Measurements from ENCODE around the gene MT1A.

Gene MT1A

GRCh38 chr16:56645311-56645710 lies 6.8 kb downstream of the MT1A start:
- no peak for DNase-seq (ENCODE audit: low read depth)
- H3K4me3 ChIP-seq (ENCODE audit: low read depth, low read length) = no peak overlapping the region
- TF ChIP-seq CTCF (IDR thresholded peaks at IDR 0.05; ENCODE audit: control insufficient read depth, extremely low read depth, insufficient read depth) = no peak

- TF ChIP-seq CTCF (IDR thresholded peaks at IDR 0.05; ENCODE audit: control insufficient read depth, extremely low read depth, insufficient read depth) = no peak
- no peak for DNase-seq (ENCODE audit: low read depth)
- H3K4me3 ChIP-seq (ENCODE audit: low read depth, low read length) = no peak overlapping the region
These were observed 7.4 kb downstream of the MT1A start for GRCh38 chr16:56645838-56646237.

- no peak for DNase-seq (ENCODE audit: low read depth)
- H3K4me3 ChIP-seq (ENCODE audit: low read depth, low read length) = no peak overlapping the region
- no peak for TF ChIP-seq CTCF (IDR thresholded peaks at IDR 0.05; ENCODE audit: control insufficient read depth, extremely low read depth, insufficient read depth)
These were observed 9.4 kb downstream of the MT1A start for GRCh38 chr16:56647641-56648431.

GRCh38 chr16:56649271-56649670 lies 10.8 kb downstream of the MT1A start:
- no peak for TF ChIP-seq CTCF (IDR thresholded peaks at IDR 0.05; ENCODE audit: control insufficient read depth, extremely low read depth, insufficient read depth)
- no peak for DNase-seq (ENCODE audit: low read depth)
- no peak overlapping the region for H3K4me3 ChIP-seq (ENCODE audit: low read depth, low read length)

GRCh38 chr16:56649820-56650219 lies 11.4 kb downstream of the MT1A start:
- no peak for DNase-seq (ENCODE audit: low read depth)
- H3K4me3 ChIP-seq (ENCODE audit: low read depth, low read length) = no peak overlapping the region
- TF ChIP-seq CTCF (IDR thresholded peaks at IDR 0.05; ENCODE audit: control insufficient read depth, extremely low read depth, insufficient read depth) = no peak

- no peak for TF ChIP-seq CTCF (IDR thresholded peaks at IDR 0.05; ENCODE audit: control insufficient read depth, extremely low read depth, insufficient read depth)
- no peak for DNase-seq (ENCODE audit: low read depth)
- H3K4me3 ChIP-seq (ENCODE audit: low read depth, low read length) = no peak within 1 kb of the TSS
These were observed 13.1 kb downstream of the MT1A start, which contains the start of gene MT1B for GRCh38 chr16:56651586-56651985. Gene MT1B (plus strand): TSS chr16:56651886. CDS start chr16:56651954, 68 bp downstream.

- no peak for TF ChIP-seq CTCF (IDR thresholded peaks at IDR 0.05; ENCODE audit: control insufficient read depth, extremely low read depth, insufficient read depth)
- DNase-seq (ENCODE audit: low read depth) = no peak
- H3K4me3 ChIP-seq (ENCODE audit: low read depth, low read length) = no peak overlapping the region
These were observed 14.1 kb downstream of the MT1A start for GRCh38 chr16:56652600-56652999.

All from LNCaP clone FGC (cell line).